Endothelial cell of umbilical vein (primary cell): Measurements from ENCODE around the gene UPF1. TPM values are rescaled to one million over a fixed set of nuclear protein-coding genes. Genes with fewer than 3 reads are reported as not detected.

Experiments used
- BruUV-seq: library from RNA; stranded (reverse); fragments of 400-500 nt; replicated peaks from 2 replicates; lab custom pipeline; 2021; lab: Mats Ljungman, UMichigan
- CTCF ChIA-PET: fragments of 300-600, 350-600 bp; sonication (Branson Sonifier 250); formaldehyde crosslinking; loops from one replicate; lab custom pipeline; 2021; ENCODE audit warnings: antibody characterized with exemption, inconsistent platforms; lab: Charles Lee
- POLR2A ChIA-PET: fragments of 300-600, 350-600 bp; sonication (Branson Sonifier 250); formaldehyde crosslinking; loops from one replicate; lab custom pipeline; 2021; ENCODE audit warnings: antibody characterized with exemption, inconsistent platforms; lab: Charles Lee
- DNase-seq: peaks from one replicate; pipeline ENCODE4 v3.0.0-alpha.2; 2011; ENCODE audit warnings: low read depth, low spot score
- FAIRE-seq: peaks from 2 replicates; lab custom pipeline; 2011; peaks lifted over from hg19 to GRCh38; lab: Jason Lieb, UNC
- H2AFZ ChIP-seq: 2 replicates; pipeline ENCODE4 v1.6.0; 2012; ENCODE audit warnings: low read depth, low read length, control low read depth, inconsistent platforms
- H3K27ac ChIP-seq: 2 replicates; pipeline ENCODE4 v1.5.1; 2011; ENCODE audit warnings: low read depth, mild to moderate bottlenecking, control low read depth, low read length, moderate library complexity; ENCODE audit not compliant: insufficient read depth
- H3K27me3 ChIP-seq, 2 experiments: 2 replicates each; pipeline versions ENCODE4 v1.6.0 to v1.6.1; 2011; ENCODE audit warnings: low read length in 2 of 2, mixed read lengths in 1 of 2; ENCODE audit not compliant: control insufficient read depth in 2 of 2, insufficient read depth in 2 of 2
- H3K36me3 ChIP-seq, 2 experiments: 2 replicates in 1 of 2; 3 replicates in 1 of 2; pipeline ENCODE4 v1.5.1; 2011; ENCODE audit warnings: low read length in 2 of 2, mild to moderate bottlenecking in 1 of 2, moderate library complexity in 1 of 2; ENCODE audit not compliant: control insufficient read depth in 2 of 2, insufficient read depth in 2 of 2; ENCODE audit errors: extremely low read depth in 1 of 2
- H3K4me1 ChIP-seq: 3 replicates; pipeline ENCODE4 v1.5.1; 2011; ENCODE audit warnings: mild to moderate bottlenecking, low read length; ENCODE audit not compliant: control insufficient read depth, insufficient read depth; ENCODE audit errors: extremely low read depth
- H3K4me2 ChIP-seq: 2 replicates; pipeline ENCODE4 v1.6.1; 2011; ENCODE audit warnings: low read length, control low read depth, mixed read lengths; ENCODE audit not compliant: insufficient read depth
- H3K4me3 ChIP-seq, 3 experiments: fragments of 200-600 bp in 1 of 3; sonication (generic), shearing (Covaris generic) in 1 of 3; replicated peaks in 1 of 3; 2 replicates each; pipeline ENCODE4 v1.5.1; 2011 to 2016; ENCODE audit warnings: control low read depth in 3 of 3, low read length in 3 of 3, mild to moderate bottlenecking in 2 of 3, inconsistent platforms in 1 of 3, low read depth in 1 of 3, moderate library complexity in 1 of 3; ENCODE audit not compliant: insufficient read depth in 1 of 3
- H3K79me2 ChIP-seq: 2 replicates; pipeline ENCODE4 v1.6.0; 2012; ENCODE audit warnings: low read length, inconsistent platforms; ENCODE audit not compliant: control insufficient read depth, insufficient read depth
- H3K9ac ChIP-seq: replicated peaks from 2 replicates; pipeline ENCODE3; 2011; ENCODE audit warnings: low read length, control low read depth; ENCODE audit not compliant: insufficient read depth; ENCODE audit errors: extremely low read depth
- H3K9me1 ChIP-seq: replicated peaks from 3 replicates; pipeline ENCODE4 v1.6.0; 2011; ENCODE audit warnings: mild to moderate bottlenecking, low read length; ENCODE audit not compliant: control insufficient read depth, insufficient read depth; ENCODE audit errors: extremely low read depth
- H3K9me3 ChIP-seq: replicated peaks from 2 replicates; pipeline ENCODE4 v1.5.1; 2012; ENCODE audit warnings: low read length, inconsistent platforms; ENCODE audit not compliant: control insufficient read depth, insufficient read depth
- H4K20me1 ChIP-seq: replicated peaks from 2 replicates; pipeline ENCODE3; 2011; ENCODE audit warnings: mild to moderate bottlenecking, low read length; ENCODE audit not compliant: control insufficient read depth, insufficient read depth; ENCODE audit errors: extremely low read depth
- FOS ChIP-seq: IDR thresholded peaks from 2 replicates; pipeline ENCODE4 v1.6.1; 2011; ENCODE audit warnings: mild to moderate bottlenecking, low read length, moderate library complexity, borderline replicate concordance; ENCODE audit not compliant: insufficient read depth
- GATA2 ChIP-seq: IDR thresholded peaks from 2 replicates; pipeline ENCODE4 v1.7.0; 2011; ENCODE audit warnings: low read depth, mild to moderate bottlenecking, moderate library complexity, mixed read lengths, low read length; ENCODE audit not compliant: insufficient read length, insufficient read depth
- JUN ChIP-seq: IDR thresholded peaks from 2 replicates; pipeline ENCODE4 v1.6.1; 2011; ENCODE audit warnings: borderline replicate concordance, low read depth; ENCODE audit not compliant: insufficient read length, insufficient read depth
- MYC ChIP-seq: IDR thresholded peaks from one replicate; pipeline ENCODE4 v1.6.1; 2011; ENCODE audit warnings: mild to moderate bottlenecking, low read depth, low read length
- POLR2A ChIP-seq: IDR thresholded peaks from 2 replicates; pipeline ENCODE4 v1.6.1; 2012; ENCODE audit warnings: low read depth, mild to moderate bottlenecking, control low read depth, low read length
- POLR2AphosphoS5 ChIP-seq: IDR thresholded peaks from 2 replicates; pipeline ENCODE4 v1.6.1; 2012; ENCODE audit warnings: low read depth, mild to moderate bottlenecking, control low read depth, low read length, moderate library complexity; ENCODE audit not compliant: insufficient read depth
- dilution Hi-C: fragments of 300-500 bp; cut with MboI; formaldehyde crosslinking; loops from one replicate; pipeline ENCODE4 v1.15.0; 2019; ENCODE audit warnings: low sequenced_read_pairs; ENCODE audit not compliant: extremely low pct_ligation_motif_present
- intact Hi-C: fragments of 100-400 bp; cut with micrococcal nuclease; formaldehyde crosslinking; loops from one replicate; pipeline ENCODE4 v1.10.0; 2022
- polyA plus RNA-seq, 4 experiments: library from polyadenylated mRNA; depleted of rRNA in 3 of 4; stranded (reverse) in 3 of 4; unstranded in 1 of 4; fragments of >200 nt; gene quantifications; 2 replicates each; pipeline versions ENCODE4 v1.2.1 to v1.2.3, GENCODE V29; 2011 to 2012; ENCODE audit warnings: missing spikeins in 1 of 4
- total RNA-seq: library from RNA; stranded (reverse); gene quantifications from 2 replicates; pipeline ENCODE4 v1.2.3, GENCODE V29; 2021
- TF ChIP-seq, protein P1 (sequence below), 2 donors: IDR thresholded peaks; 1 replicate in 1 of 2; 2 replicates in 1 of 2; pipeline ENCODE4 v1.5.1; 2011; ENCODE audit warnings: low read length in 2 of 2, mild to moderate bottlenecking in 2 of 2, moderate library complexity in 2 of 2, control low read depth in 1 of 2, inconsistent platforms in 1 of 2, low read depth in 1 of 2; ENCODE audit not compliant: insufficient read depth in 1 of 2; ENCODE audit errors: extremely low read depth in 1 of 2
- TF ChIP-seq, protein P2 (sequence below): IDR thresholded peaks from 2 replicates; pipeline ENCODE4 v1.6.1; 2011; ENCODE audit not compliant: insufficient read depth, insufficient read length

UPF1 gene
- total and polyA plus RNA-seq, 2 donors (not counting 3 experiments of a cell fraction or from before 2014, with no cell fraction given), result 65.9 to 68.2 TPM

DNA sequence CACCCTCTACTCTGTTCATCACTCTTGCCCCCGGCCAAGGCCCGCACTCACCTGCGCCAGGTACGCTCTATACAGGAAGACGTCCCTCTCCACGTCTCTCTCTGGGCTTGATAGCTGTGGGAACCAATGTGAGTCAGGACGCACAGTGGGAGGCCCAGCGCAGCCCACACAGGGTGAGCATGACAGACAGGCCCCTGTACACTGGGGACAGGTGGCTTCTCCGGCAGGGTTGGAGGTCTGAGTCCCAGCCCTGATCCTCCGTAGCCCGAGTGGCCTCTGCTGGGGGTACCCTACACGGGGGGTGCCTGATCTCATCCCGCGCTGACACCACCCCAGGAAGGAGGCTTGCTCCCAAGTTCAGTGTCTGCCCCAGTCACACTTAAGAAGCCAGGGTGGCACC is 81.2 kb downstream of the UPF1 start:
- no peaks in the 10 kb centered on the region for H3K27me3 ChIP-seq
- intact Hi-C loops, result loop anchor here (10.0 kb wide), 2 partner anchors 48 to 458 kb away; no protein-coding TSS in a partner anchor
- H3K36me3 ChIP-seq, result peaks cover 5 to 26% of the 10 kb centered on the region in 2 experiments
- H3K9me3 ChIP-seq, result no peaks in the 10 kb centered on the region
- no peak for TF ChIP-seq POLR2AphosphoS5
- no peak for TF ChIP-seq GATA2
- TF ChIP-seq, protein P1, sequence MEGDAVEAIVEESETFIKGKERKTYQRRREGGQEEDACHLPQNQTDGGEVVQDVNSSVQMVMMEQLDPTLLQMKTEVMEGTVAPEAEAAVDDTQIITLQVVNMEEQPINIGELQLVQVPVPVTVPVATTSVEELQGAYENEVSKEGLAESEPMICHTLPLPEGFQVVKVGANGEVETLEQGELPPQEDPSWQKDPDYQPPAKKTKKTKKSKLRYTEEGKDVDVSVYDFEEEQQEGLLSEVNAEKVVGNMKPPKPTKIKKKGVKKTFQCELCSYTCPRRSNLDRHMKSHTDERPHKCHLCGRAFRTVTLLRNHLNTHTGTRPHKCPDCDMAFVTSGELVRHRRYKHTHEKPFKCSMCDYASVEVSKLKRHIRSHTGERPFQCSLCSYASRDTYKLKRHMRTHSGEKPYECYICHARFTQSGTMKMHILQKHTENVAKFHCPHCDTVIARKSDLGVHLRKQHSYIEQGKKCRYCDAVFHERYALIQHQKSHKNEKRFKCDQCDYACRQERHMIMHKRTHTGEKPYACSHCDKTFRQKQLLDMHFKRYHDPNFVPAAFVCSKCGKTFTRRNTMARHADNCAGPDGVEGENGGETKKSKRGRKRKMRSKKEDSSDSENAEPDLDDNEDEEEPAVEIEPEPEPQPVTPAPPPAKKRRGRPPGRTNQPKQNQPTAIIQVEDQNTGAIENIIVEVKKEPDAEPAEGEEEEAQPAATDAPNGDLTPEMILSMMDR (IDR thresholded peaks at IDR 0.05; ENCODE audit: extremely low read depth in 1 of 2, insufficient read depth in 1 of 2, low read depth in 1 of 2, low read length in 2 of 2), result no peak
- no peak for TF ChIP-seq MYC
- TF ChIP-seq POLR2A, result no peak
- TF ChIP-seq, protein P2, sequence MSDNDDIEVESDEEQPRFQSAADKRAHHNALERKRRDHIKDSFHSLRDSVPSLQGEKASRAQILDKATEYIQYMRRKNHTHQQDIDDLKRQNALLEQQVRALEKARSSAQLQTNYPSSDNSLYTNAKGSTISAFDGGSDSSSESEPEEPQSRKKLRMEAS, result no peak
- TF ChIP-seq JUN, result no peak
- no peak for TF ChIP-seq FOS
- no peak overlapping the region for H3K9ac ChIP-seq
- H3K4me1 ChIP-seq, result peaks cover under 1% of the 10 kb centered on the region
- FAIRE-seq (no peak), DNase-seq (no peak)
- no peak overlapping the region for H3K27ac ChIP-seq
- no peaks in the 10 kb centered on the region for H3K9me1 ChIP-seq
- ChIA-PET POLR2A (no interaction called here), CTCF (interaction anchor here (0.6 kb wide), 1 partner anchor 74 kb away, joined by 3 read pairs; no protein-coding TSS in a partner anchor)
- BruUV-seq, result no TSS peak
- H2AFZ ChIP-seq, result no peak overlapping the region
- no peak overlapping the region for H3K4me2 ChIP-seq
- peaks cover 2% of the 10 kb centered on the region for H4K20me1 ChIP-seq
- no peak overlapping the region for H3K4me3 ChIP-seq
- H3K79me2 ChIP-seq, result peaks cover 32% of the 10 kb centered on the region
- dilution Hi-C loops, result no loop called here
